Loucy (cell line): ENCODE data around the gene BCAP29.
A peak's percentile ranks its signal among the peaks of the same experiment; 100 is the strongest.

Experiments
- H2AFZ ChIP-seq: fragments of 200-600 bp; sonication (generic); 2 replicates; pipeline ENCODE4 v1.6.0; 2016; ENCODE audit warnings: antibody characterized with exemption, mild to moderate bottlenecking, low read length, moderate library complexity
- H3F3A ChIP-seq: fragments of 200-600 bp; 2 replicates; pipeline ENCODE4 v1.6.0; 2016; ENCODE audit warnings: antibody characterized with exemption, low read depth, mild to moderate bottlenecking
- H3K27me3 ChIP-seq: fragments of 200-600 bp; sonication (generic); 2 replicates; pipeline ENCODE4 v1.6.1; 2014; ENCODE audit warnings: low read length, mild to moderate bottlenecking; ENCODE audit not compliant: insufficient read depth, poor library complexity, severe bottlenecking
- H3K36me3 ChIP-seq: fragments of 200-600 bp; sonication (generic); 2 replicates; pipeline ENCODE4 v1.6.1; 2016; ENCODE audit warnings: low read length; ENCODE audit not compliant: insufficient read depth
- H3K4me1 ChIP-seq: fragments of 200-600 bp; sonication (generic); 2 replicates; pipeline ENCODE4 v1.5.1; 2014; ENCODE audit warnings: low read length, mild to moderate bottlenecking; ENCODE audit not compliant: insufficient read depth, poor library complexity, severe bottlenecking
- H3K4me2 ChIP-seq: fragments of 200-600 bp; sonication (generic); 2 replicates; pipeline ENCODE4 v1.6.0; 2014; ENCODE audit warnings: antibody characterized with exemption, low read length, low read depth, mild to moderate bottlenecking; ENCODE audit not compliant: poor library complexity, severe bottlenecking
- H3K4me3 ChIP-seq: fragments of 200-600 bp; sonication (generic); 2 replicates; pipeline ENCODE4 v1.5.1; 2014; ENCODE audit warnings: low read length, mild to moderate bottlenecking, mixed read lengths; ENCODE audit not compliant: poor library complexity, severe bottlenecking
- H3K79me2 ChIP-seq: fragments of 200-600 bp; sonication (generic); 2 replicates; pipeline ENCODE4 v1.6.1; 2014; ENCODE audit warnings: low read length; ENCODE audit not compliant: insufficient read depth
- H3K9ac ChIP-seq: fragments of 200-600 bp; sonication (generic); 2 replicates; pipeline ENCODE4 v1.6.0; 2014; ENCODE audit warnings: mild to moderate bottlenecking, low read depth, low read length, moderate library complexity; ENCODE audit not compliant: poor library complexity, severe bottlenecking
- H3K9me2 ChIP-seq: fragments of 200-600 bp; sonication (generic); replicated peaks from 2 replicates; pipeline ENCODE4 v1.6.1; 2016; ENCODE audit warnings: low read depth, low read length, mixed read lengths
- H3K9me3 ChIP-seq: fragments of 200-600 bp; sonication (generic); 2 replicates; pipeline ENCODE4 v1.6.1; 2014; ENCODE audit warnings: mild to moderate bottlenecking, antibody characterized with exemption, low read length, low read depth; ENCODE audit not compliant: insufficient read depth
- H4K20me1 ChIP-seq: fragments of 200-600 bp; sonication (generic); 2 replicates; pipeline ENCODE4 v1.6.0; 2014; ENCODE audit warnings: antibody characterized with exemption, low read length, mild to moderate bottlenecking; ENCODE audit not compliant: insufficient read depth, poor library complexity, severe bottlenecking
- EZH2phosphoT487 ChIP-seq: fragments of 200-600 bp; IDR thresholded peaks from 2 replicates; pipeline ENCODE4 v1.6.1; 2018; ENCODE audit warnings: antibody characterized with exemption, mild to moderate bottlenecking, moderate library complexity, borderline replicate concordance
- TF ChIP-seq, protein P1 (sequence below): fragments of 200-600 bp; sonication (generic); conservative IDR thresholded peaks from 2 replicates; pipeline ENCODE4 v1.5.1; 2014; ENCODE audit warnings: mild to moderate bottlenecking, antibody characterized with exemption, low read length

The BCAP29 gene

DNA sequence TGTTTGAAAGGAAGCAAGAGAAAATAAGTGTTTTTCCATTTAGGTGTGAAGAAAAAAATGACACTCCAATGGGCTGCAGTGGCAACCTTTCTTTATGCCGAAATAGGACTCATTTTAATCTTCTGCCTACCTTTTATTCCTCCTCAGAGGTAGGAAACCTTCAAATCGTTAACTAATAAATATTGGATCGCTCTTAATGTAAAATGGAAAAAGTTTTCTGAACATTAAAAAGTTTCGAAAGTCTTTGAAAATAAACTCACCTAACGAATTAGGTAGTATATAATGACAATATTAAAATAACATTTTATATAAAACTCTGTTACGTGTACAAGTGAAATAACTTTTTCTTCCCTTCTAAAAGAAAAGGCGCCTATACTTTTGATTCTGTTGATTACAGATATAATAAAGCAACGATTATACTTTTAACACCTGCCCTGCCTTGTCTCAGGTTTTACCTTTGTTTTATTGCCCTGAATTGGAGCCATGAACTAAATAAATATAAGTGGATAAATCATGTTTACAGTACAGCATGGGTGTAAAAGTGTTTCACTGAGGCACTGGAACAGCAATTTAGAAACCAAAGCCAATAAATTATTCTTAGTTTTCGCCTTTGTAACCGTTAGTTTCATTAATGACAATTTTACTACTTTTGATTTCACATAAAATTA is 804 bp downstream of the BCAP29 start:
- peak overlapping the region; percentile 95 for H3K4me2 ChIP-seq
- TF ChIP-seq, protein P1, sequence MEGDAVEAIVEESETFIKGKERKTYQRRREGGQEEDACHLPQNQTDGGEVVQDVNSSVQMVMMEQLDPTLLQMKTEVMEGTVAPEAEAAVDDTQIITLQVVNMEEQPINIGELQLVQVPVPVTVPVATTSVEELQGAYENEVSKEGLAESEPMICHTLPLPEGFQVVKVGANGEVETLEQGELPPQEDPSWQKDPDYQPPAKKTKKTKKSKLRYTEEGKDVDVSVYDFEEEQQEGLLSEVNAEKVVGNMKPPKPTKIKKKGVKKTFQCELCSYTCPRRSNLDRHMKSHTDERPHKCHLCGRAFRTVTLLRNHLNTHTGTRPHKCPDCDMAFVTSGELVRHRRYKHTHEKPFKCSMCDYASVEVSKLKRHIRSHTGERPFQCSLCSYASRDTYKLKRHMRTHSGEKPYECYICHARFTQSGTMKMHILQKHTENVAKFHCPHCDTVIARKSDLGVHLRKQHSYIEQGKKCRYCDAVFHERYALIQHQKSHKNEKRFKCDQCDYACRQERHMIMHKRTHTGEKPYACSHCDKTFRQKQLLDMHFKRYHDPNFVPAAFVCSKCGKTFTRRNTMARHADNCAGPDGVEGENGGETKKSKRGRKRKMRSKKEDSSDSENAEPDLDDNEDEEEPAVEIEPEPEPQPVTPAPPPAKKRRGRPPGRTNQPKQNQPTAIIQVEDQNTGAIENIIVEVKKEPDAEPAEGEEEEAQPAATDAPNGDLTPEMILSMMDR = no peak
- TF ChIP-seq EZH2phosphoT487 = no peak
- peak overlapping the region; percentile 100 for H2AFZ ChIP-seq
- peaks cover 28% of the 10 kb centered on the region for H3K79me2 ChIP-seq
- no peaks in the 10 kb centered on the region for H3K27me3 ChIP-seq
- H3K9me2 ChIP-seq = no peaks in the 10 kb centered on the region
- peaks cover 29% of the 10 kb centered on the region for H3K4me1 ChIP-seq
- H3K36me3 ChIP-seq = no peaks in the 10 kb centered on the region
- no peaks in the 10 kb centered on the region for H3K9me3 ChIP-seq
- no peaks in the 10 kb centered on the region for H3F3A ChIP-seq
- H3K9ac ChIP-seq = peak overlapping the region; percentile 96
- peak overlapping the region; percentile 99 for H3K4me3 ChIP-seq
- H4K20me1 ChIP-seq = peaks cover 11% of the 10 kb centered on the region

DNA sequence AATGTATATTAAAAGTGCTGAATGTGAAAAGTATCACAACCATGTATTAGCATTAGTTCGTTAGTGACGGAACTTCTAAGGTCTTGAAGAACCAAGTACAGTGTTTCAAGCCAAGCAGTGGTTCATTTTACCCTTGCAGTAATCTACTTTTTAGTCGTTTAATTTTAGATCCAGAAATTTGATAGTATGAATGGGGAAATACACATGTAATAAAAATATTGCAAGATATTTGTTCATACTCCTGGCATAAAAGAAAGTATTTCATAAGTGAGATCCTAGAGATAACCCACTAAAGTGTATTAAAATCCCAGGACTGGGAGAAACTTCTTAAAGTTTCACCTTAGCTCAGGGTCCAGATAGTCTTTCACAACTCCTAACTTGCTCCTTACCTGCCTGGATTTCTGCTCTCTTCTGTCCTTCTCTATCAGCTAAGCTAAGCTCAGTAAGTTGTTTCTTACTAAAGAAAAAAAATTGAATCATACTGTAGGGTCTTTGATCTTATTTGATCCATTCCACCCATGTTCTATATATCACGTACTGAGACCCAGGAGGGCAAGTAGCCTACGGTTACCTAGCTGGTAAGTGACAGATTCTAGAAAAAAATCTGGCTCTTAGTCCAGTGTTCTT is 1.5 kb downstream of the BCAP29 start:
- H3K27me3 ChIP-seq = no peaks in the 10 kb centered on the region
- TF ChIP-seq, protein P1 = no peak
- no peak for TF ChIP-seq EZH2phosphoT487
- H3K9me2 ChIP-seq = no peaks in the 10 kb centered on the region
- H3K4me1 ChIP-seq = peaks cover 29% of the 10 kb centered on the region
- H4K20me1 ChIP-seq = peaks cover 11% of the 10 kb centered on the region
- H3K4me3 ChIP-seq = peak overlapping the region; percentile 99
- peaks cover 28% of the 10 kb centered on the region for H3K79me2 ChIP-seq
- H2AFZ ChIP-seq = no peak overlapping the region
- no peaks in the 10 kb centered on the region for H3K36me3 ChIP-seq
- peak overlapping the region; percentile 95 for H3K4me2 ChIP-seq
- no peaks in the 10 kb centered on the region for H3K9me3 ChIP-seq
- H3F3A ChIP-seq = no peaks in the 10 kb centered on the region
- peak overlapping the region; percentile 96 for H3K9ac ChIP-seq

- H3F3A ChIP-seq = no peaks in the 10 kb centered on the region
- H3K4me3 ChIP-seq = peak overlapping the region; percentile 99
- no peaks in the 10 kb centered on the region for H3K27me3 ChIP-seq
- peaks cover 28% of the 10 kb centered on the region for H3K79me2 ChIP-seq
- peaks cover 11% of the 10 kb centered on the region for H4K20me1 ChIP-seq
- H2AFZ ChIP-seq = no peak overlapping the region
- H3K9me2 ChIP-seq = no peaks in the 10 kb centered on the region
- no peak for TF ChIP-seq EZH2phosphoT487
- TF ChIP-seq, protein P1 = no peak
- H3K4me2 ChIP-seq = peak overlapping the region; percentile 95
- peaks cover 29% of the 10 kb centered on the region for H3K4me1 ChIP-seq
- H3K36me3 ChIP-seq = no peaks in the 10 kb centered on the region
- H3K9ac ChIP-seq = no peak overlapping the region
- H3K9me3 ChIP-seq = no peaks in the 10 kb centered on the region
Measured at GRCh38 chr7:107582875-107583274, 2.8 kb downstream of the BCAP29 start.
